OCI-LY3 (cell line): ENCODE data around the gene VAV2.

Experiments
- H2AFZ ChIP-seq: fragments of 200-600, 300-600 bp; shearing (Covaris generic); 2 replicates; pipeline ENCODE4 v1.6.0; 2014; ENCODE audit warnings: antibody characterized with exemption, low read depth, low read length
- H3K27ac ChIP-seq: fragments of 200-600, 300-600 bp; sonication (generic); 2 replicates; pipeline ENCODE4 v1.5.1; 2014; ENCODE audit warnings: mild to moderate bottlenecking, low read length, moderate library complexity, mixed read lengths
- H3K27me3 ChIP-seq: fragments of 200-600, 300-600 bp; sonication (generic); 2 replicates; pipeline ENCODE4 v1.6.1; 2014; ENCODE audit warnings: low read depth, low read length, mixed read lengths
- H3K36me3 ChIP-seq: fragments of 200-600, 300-600 bp; sonication (generic); replicated peaks from 2 replicates; pipeline ENCODE3; 2014; ENCODE audit warnings: low read depth, low read length, mixed read lengths
- H3K4me1 ChIP-seq: fragments of 300-600, 200-600 bp; sonication (generic); 2 replicates; pipeline ENCODE4 v1.6.1; 2014; ENCODE audit warnings: low read length, mixed read lengths
- H3K4me2 ChIP-seq: fragments of 200-600, 300-600 bp; sonication (generic); 2 replicates; pipeline ENCODE4 v1.6.1; 2014; ENCODE audit warnings: low read length, mixed read lengths
- H3K4me3 ChIP-seq: fragments of 300-600, 200-600 bp; sonication (generic); 2 replicates; pipeline ENCODE4 v1.5.1; 2014; ENCODE audit warnings: antibody characterized with exemption, mild to moderate bottlenecking, low read length, moderate library complexity
- H3K79me2 ChIP-seq: fragments of 300-600, 200-600 bp; shearing (Covaris generic); 2 replicates; pipeline ENCODE4 v1.6.1; 2014; ENCODE audit warnings: mild to moderate bottlenecking, low read length, mixed read lengths
- H3K9ac ChIP-seq: fragments of 300-600, 200-600 bp; shearing (Covaris generic); 2 replicates; pipeline ENCODE4 v1.6.0; 2014; ENCODE audit warnings: mild to moderate bottlenecking, low read length, moderate library complexity
- H3K9me3 ChIP-seq: fragments of 200-600, 300-600 bp; shearing (Covaris generic); 2 replicates; pipeline ENCODE4 v1.6.1; 2014; ENCODE audit warnings: low read length, mixed read lengths; ENCODE audit not compliant: insufficient read depth
- H4K20me1 ChIP-seq: fragments of 200-600, 300-600 bp; sonication (generic); 2 replicates; pipeline ENCODE4 v1.6.1; 2016; ENCODE audit warnings: low read length, mixed read lengths; ENCODE audit not compliant: insufficient read depth
- CTCF ChIP-seq: fragments of 200-600, 300-600 bp; sonication (generic); IDR thresholded peaks from 2 replicates; pipeline ENCODE4 v1.5.1; 2014; ENCODE audit warnings: antibody characterized with exemption, low read length, low read depth
- EZH2phosphoT487 ChIP-seq: fragments of 200-600 bp; shearing (Covaris generic); IDR thresholded peaks from 2 replicates; pipeline ENCODE4 v1.6.1; 2018; ENCODE audit warnings: antibody characterized with exemption, mixed run types, low read depth

The VAV2 gene

GRCh38 chr9:133889584-133890301 is 102.4 kb downstream of the VAV2 start:
- Histone ChIP-seq H3K4me2 (no peak overlapping the region), H3K9me3 (no peaks in the 10 kb centered on the region), H3K27ac (no peak overlapping the region), H3K27me3 (no peaks in the 10 kb centered on the region), H4K20me1 (peaks cover 62% of the 10 kb centered on the region), H3K4me1 (no peaks in the 10 kb centered on the region), H3K4me3 (no peak overlapping the region), H2AFZ (no peak overlapping the region), H3K9ac (no peak overlapping the region), H3K36me3 (peaks cover 5% of the 10 kb centered on the region), H3K79me2 (peaks cover 75% of the 10 kb centered on the region)
- TF ChIP-seq EZH2phosphoT487 (no peak), CTCF (no peak)

DNA sequence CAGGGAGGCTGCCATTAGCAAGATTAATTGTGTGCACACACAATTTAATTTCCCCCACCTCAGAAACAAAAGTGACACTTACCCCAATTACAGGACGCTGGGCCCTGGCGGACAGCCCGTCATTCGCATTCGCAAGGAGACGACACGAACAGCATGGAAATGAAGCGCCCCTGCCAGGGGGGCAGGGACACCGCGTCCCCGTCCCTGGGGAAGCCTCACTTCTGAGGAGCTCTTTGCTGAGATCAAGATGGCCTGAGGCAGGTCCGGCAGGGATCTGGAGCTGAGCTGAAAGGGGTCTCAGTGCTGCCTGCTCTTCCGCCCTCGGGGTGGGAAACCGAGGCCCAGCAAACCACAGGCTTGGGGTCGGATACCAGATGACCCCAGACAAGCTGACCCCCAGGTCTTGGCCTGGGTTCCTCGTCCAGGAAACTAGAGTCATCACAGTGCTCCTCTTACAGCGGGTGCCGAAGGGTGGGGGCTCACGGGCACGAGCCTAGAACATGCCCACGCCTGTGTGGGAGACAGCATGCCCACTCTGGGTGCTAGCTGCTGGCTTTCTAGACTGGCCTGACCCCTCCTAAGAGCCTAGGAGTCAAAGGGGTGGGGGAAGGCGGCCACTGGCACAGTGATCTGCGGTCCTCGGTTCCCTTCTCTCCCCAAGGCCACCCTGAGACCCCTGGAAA is 103.2 kb downstream of the VAV2 start:
- Histone ChIP-seq H2AFZ (no peak overlapping the region), H3K4me1 (no peaks in the 10 kb centered on the region), H3K27me3 (no peaks in the 10 kb centered on the region), H3K79me2 (peaks cover 75% of the 10 kb centered on the region), H3K4me2 (no peak overlapping the region), H4K20me1 (peaks cover 70% of the 10 kb centered on the region), H3K4me3 (no peak overlapping the region), H3K27ac (no peak overlapping the region), H3K36me3 (peaks cover 5% of the 10 kb centered on the region), H3K9ac (no peak overlapping the region), H3K9me3 (no peaks in the 10 kb centered on the region)
- TF ChIP-seq EZH2phosphoT487 = no peak
- TF ChIP-seq CTCF = no peak

GRCh38 chr9:133888048-133888808 is 103.9 kb downstream of the VAV2 start:
- peaks cover 76% of the 10 kb centered on the region for H3K79me2 ChIP-seq
- TF ChIP-seq CTCF (no peak), EZH2phosphoT487 (no peak)
- no peaks in the 10 kb centered on the region for H3K4me1 ChIP-seq
- no peak overlapping the region for H3K4me3 ChIP-seq
- no peaks in the 10 kb centered on the region for H3K9me3 ChIP-seq
- no peak overlapping the region for H2AFZ ChIP-seq
- H3K27me3 ChIP-seq = no peaks in the 10 kb centered on the region
- no peak overlapping the region for H3K9ac ChIP-seq
- no peak overlapping the region for H3K4me2 ChIP-seq
- H3K27ac ChIP-seq = no peak overlapping the region
- peaks cover 71% of the 10 kb centered on the region for H4K20me1 ChIP-seq
- peaks cover 5% of the 10 kb centered on the region for H3K36me3 ChIP-seq

- Histone ChIP-seq H3K9me3 (no peaks in the 10 kb centered on the region), H3K4me2 (no peak overlapping the region), H3K79me2 (peaks cover 82% of the 10 kb centered on the region), H2AFZ (no peak overlapping the region), H3K27me3 (no peaks in the 10 kb centered on the region), H3K9ac (no peak overlapping the region), H3K4me1 (no peaks in the 10 kb centered on the region), H4K20me1 (peaks cover 77% of the 10 kb centered on the region), H3K4me3 (no peak overlapping the region), H3K27ac (no peak overlapping the region), H3K36me3 (peaks cover 5% of the 10 kb centered on the region)
- TF ChIP-seq EZH2phosphoT487 = no peak
- TF ChIP-seq CTCF = no peak
Observed at GRCh38 chr9:133887540-133888047, 104.5 kb downstream of the VAV2 start.
